CD4-positive, CD25-positive, alpha-beta regulatory T cell (primary cell): ENCODE data around the gene C1orf174. TPM values are rescaled to one million over a fixed set of nuclear protein-coding genes. Genes with fewer than 3 reads are reported as not detected.

Source experiments
- ATAC-seq, 2 donors: fragments of 150-1000 bp; cut with Tn5 transposase; one replicate each; pipeline ENCODE4 v1.10.0; 2021; ENCODE audit warnings: low read depth in 2 of 2, moderate number of reproducible peaks in 2 of 2, moderate library complexity in 1 of 2
- DNase-seq, 3 donors: peaks; one replicate each; pipeline versions ENCODE4 v3.0.0 to v3.0.0-alpha.2; 2012 to 2022; ENCODE audit warnings: mixed read lengths in 1 of 3
- H3K27ac ChIP-seq: one replicate; pipeline ENCODE4 v1.7.0; 2013; ENCODE audit warnings: mild to moderate bottlenecking, low read length; ENCODE audit not compliant: insufficient read depth, poor library complexity, severe bottlenecking
- H3K27me3 ChIP-seq: one replicate; pipeline ENCODE4 v1.7.0; 2013; ENCODE audit warnings: low read length; ENCODE audit not compliant: control insufficient read depth, insufficient read depth
- H3K36me3 ChIP-seq: one replicate; pipeline ENCODE4 v1.7.0; 2013; ENCODE audit warnings: mild to moderate bottlenecking, low read length, moderate library complexity; ENCODE audit not compliant: control insufficient read depth, insufficient read depth
- H3K4me1 ChIP-seq: 2 replicates; pipeline ENCODE4 v1.7.0; 2013; ENCODE audit warnings: mild to moderate bottlenecking, low read length; ENCODE audit not compliant: insufficient read depth, control insufficient read depth, poor library complexity, severe bottlenecking
- H3K4me3 ChIP-seq: one replicate; pipeline ENCODE4 v1.7.0; 2013; ENCODE audit warnings: low read depth, mild to moderate bottlenecking, low read length, moderate library complexity
- H3K9me3 ChIP-seq, 2 experiments: 1 replicate in 1 of 2; 2 replicates in 1 of 2; pipeline ENCODE4 v1.7.0; 2013; ENCODE audit warnings: low read length in 2 of 2, mild to moderate bottlenecking in 1 of 2, moderate library complexity in 1 of 2; ENCODE audit not compliant: control insufficient read depth in 2 of 2
- H3K27ac Mint-ChIP-seq, 3 donors: one replicate each; pipeline ENCODE4 v1.8.0; 2020 to 2022; ENCODE audit warnings: mild to moderate bottlenecking in 3 of 3, mixed read lengths in 3 of 3, moderate library complexity in 2 of 3
- H3K27me3 Mint-ChIP-seq: one replicate; pipeline ENCODE4 v1.8.0; 2022; ENCODE audit warnings: mild to moderate bottlenecking, mixed read lengths
- H3K36me3 Mint-ChIP-seq: one replicate; pipeline ENCODE4 v1.8.0; 2020; ENCODE audit warnings: mixed read lengths
- H3K4me1 Mint-ChIP-seq, 4 donors: one replicate each; pipeline ENCODE4 v1.8.0; 2020 to 2022; ENCODE audit warnings: mixed read lengths in 4 of 4, mild to moderate bottlenecking in 1 of 4
- H3K4me3 Mint-ChIP-seq, 4 donors: one replicate each; pipeline ENCODE4 v1.8.0; 2020 to 2022; ENCODE audit warnings: mild to moderate bottlenecking in 4 of 4, mixed read lengths in 4 of 4, moderate library complexity in 3 of 4
- H3K9me3 Mint-ChIP-seq, 7 donors: one replicate each; pipeline ENCODE4 v1.8.0; 2020 to 2022; ENCODE audit warnings: mixed read lengths in 7 of 7, mild to moderate bottlenecking in 3 of 7, moderate library complexity in 2 of 7
- polyA plus RNA-seq, 4 donors: library from polyadenylated mRNA; unstranded; fragments of 300-500 nt; fragmentation: Illumina TruSeq; gene quantifications; one replicate each; pipeline ENCODE4 v1.2.3, GENCODE V29; 2021
- total RNA-seq: library from RNA; stranded (reverse); gene quantifications from one replicate; pipeline ENCODE4 v1.2.3, GENCODE V29; 2022

C1orf174 gene
- total and polyA plus RNA-seq, 5 donors from 2014 or later = 15.4 to 33.3 (median 26.3) TPM

GRCh38 chr1:3869751-3870301, 30.2 kb downstream of the C1orf174 start:
- Histone ChIP-seq H3K27ac (no peak overlapping the region), H3K4me3 (no peak overlapping the region), H3K9me3 (no peaks in the 10 kb centered on the region), H3K27me3 (no peaks in the 10 kb centered on the region), H3K36me3 (peaks cover 44% of the 10 kb centered on the region), H3K4me1 (no peaks in the 10 kb centered on the region)
- Mint-ChIP-seq H3K36me3 (peaks cover 27% of the 10 kb centered on the region), H3K27me3 (no peaks in the 10 kb centered on the region), H3K27ac (no peak overlapping the region), H3K9me3 (no peaks in the 10 kb centered on the region), H3K4me1 (no peaks in the 10 kb centered on the region), H3K4me3 (no peak overlapping the region)
- no peak for ATAC-seq
- no peak for DNase-seq

DNA sequence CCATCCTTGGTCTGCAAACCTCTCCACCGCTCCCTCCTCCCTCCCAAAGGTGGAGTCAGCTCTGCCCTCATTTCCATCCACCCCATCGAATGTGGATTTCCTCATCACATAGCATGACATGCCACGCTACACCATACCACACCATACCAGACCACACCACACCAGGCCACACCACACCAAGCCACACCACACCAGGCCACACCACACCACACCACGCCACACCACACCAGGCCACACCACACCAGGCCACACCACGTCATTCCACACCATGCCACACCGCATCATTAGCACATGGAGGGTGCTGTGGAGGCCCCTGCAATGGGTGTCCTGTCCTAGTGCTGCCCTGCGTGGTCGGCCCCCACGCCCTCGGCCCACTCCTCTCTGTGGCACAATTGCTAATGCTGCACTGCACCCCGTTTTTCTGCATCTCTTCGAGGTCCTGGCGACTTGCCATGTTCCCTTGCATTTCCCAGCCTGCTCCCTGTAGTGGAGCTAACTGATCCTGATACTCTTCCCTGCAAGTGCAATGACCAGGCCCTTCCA, 31.5 kb downstream of the C1orf174 start:
- Mint-ChIP-seq H3K36me3 (peaks cover 25% of the 10 kb centered on the region), H3K4me1 (peaks cover 0 to 1% (median 0%) of the 10 kb centered on the region in 4 donors), H3K27me3 (no peaks in the 10 kb centered on the region), H3K4me3 (no peak overlapping the region), H3K9me3 (no peaks in the 10 kb centered on the region), H3K27ac (no peak overlapping the region)
- no peaks in the 10 kb centered on the region for H3K27me3 ChIP-seq
- H3K4me3 ChIP-seq = no peak overlapping the region
- H3K27ac ChIP-seq = no peak overlapping the region
- H3K36me3 ChIP-seq = peaks cover 35% of the 10 kb centered on the region
- H3K9me3 ChIP-seq = no peaks in the 10 kb centered on the region
- no peak for ATAC-seq
- no peaks in the 10 kb centered on the region for H3K4me1 ChIP-seq
- no peak for DNase-seq

- Histone ChIP-seq H3K4me3 (no peak overlapping the region), H3K27me3 (no peaks in the 10 kb centered on the region), H3K36me3 (peaks cover 22% of the 10 kb centered on the region), H3K9me3 (no peaks in the 10 kb centered on the region), H3K27ac (no peak overlapping the region), H3K4me1 (no peaks in the 10 kb centered on the region)
- Mint-ChIP-seq H3K4me1 (peaks cover 0 to 5% (median 3%) of the 10 kb centered on the region in 4 donors), H3K4me3 (no peak overlapping the region), H3K9me3 (no peaks in the 10 kb centered on the region), H3K27ac (no peak overlapping the region), H3K36me3 (peaks cover 25% of the 10 kb centered on the region), H3K27me3 (no peaks in the 10 kb centered on the region)
- ATAC-seq (no peak), DNase-seq (no peak)
These were observed 34.4 kb downstream of the C1orf174 start for GRCh38 chr1:3865606-3866160.

GRCh38 chr1:3864884-3865283, 35.2 kb downstream of the C1orf174 start:
- Histone ChIP-seq H3K27me3 (no peaks in the 10 kb centered on the region), H3K9me3 (no peaks in the 10 kb centered on the region), H3K4me1 (no peaks in the 10 kb centered on the region), H3K4me3 (no peak overlapping the region), H3K36me3 (peaks cover 22% of the 10 kb centered on the region), H3K27ac (no peak overlapping the region)
- ATAC-seq (no peak), DNase-seq (no peak)
- Mint-ChIP-seq H3K36me3 (peaks cover 21% of the 10 kb centered on the region), H3K9me3 (peaks cover 0 to 1% (median 0%) of the 10 kb centered on the region in 7 donors), H3K27me3 (no peaks in the 10 kb centered on the region), H3K4me1 (peaks cover 0 to 10% (median 4%) of the 10 kb centered on the region in 4 donors), H3K27ac (no peak overlapping the region), H3K4me3 (no peak overlapping the region)

DNA sequence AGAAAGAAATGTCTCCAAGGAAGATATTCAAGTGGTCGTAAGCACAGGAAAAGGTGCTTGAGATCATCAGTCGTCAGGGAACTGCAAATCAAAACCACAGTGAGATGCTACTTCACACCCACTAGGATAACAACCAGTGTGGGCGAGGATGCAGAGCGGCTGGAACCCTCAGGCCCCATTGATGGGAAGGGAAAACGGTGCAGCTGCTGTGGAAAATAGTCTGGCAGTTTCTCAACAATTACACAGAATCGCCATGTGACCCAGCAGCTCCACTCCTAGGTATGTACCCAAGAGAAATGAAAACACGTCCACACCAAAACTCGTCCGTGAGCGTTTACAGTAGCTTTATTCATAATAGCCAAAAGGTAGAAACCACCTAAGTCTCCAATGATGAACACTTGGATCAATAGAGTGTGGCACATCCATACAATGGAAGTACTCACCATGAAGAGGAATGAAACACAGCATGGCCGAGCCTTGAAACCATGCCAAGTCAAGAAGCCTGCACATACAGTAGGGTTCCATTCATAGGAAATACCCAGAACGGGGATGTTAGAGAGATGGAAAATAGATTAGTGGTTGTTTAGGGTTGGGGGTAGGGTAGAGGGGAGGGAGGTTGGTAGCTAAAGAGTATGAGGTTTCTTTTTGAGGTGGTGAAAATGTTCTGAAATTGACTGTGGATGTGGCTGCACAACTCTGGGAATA, 36.7 kb downstream of the C1orf174 start:
- Histone ChIP-seq H3K9me3 (no peaks in the 10 kb centered on the region), H3K36me3 (peaks cover 19% of the 10 kb centered on the region), H3K4me3 (no peak overlapping the region), H3K27ac (no peak overlapping the region), H3K4me1 (peaks cover 9% of the 10 kb centered on the region), H3K27me3 (no peaks in the 10 kb centered on the region)
- Mint-ChIP-seq H3K4me1 (peaks cover 5 to 22% (median 11%) of the 10 kb centered on the region in 4 donors), H3K9me3 (peaks cover 0 to 2% (median 0%) of the 10 kb centered on the region in 7 donors), H3K4me3 (no peak overlapping the region), H3K36me3 (peaks cover 21% of the 10 kb centered on the region), H3K27me3 (no peaks in the 10 kb centered on the region), H3K27ac (no peak overlapping the region)
- DNase-seq (no peak), ATAC-seq (no peak)

DNA sequence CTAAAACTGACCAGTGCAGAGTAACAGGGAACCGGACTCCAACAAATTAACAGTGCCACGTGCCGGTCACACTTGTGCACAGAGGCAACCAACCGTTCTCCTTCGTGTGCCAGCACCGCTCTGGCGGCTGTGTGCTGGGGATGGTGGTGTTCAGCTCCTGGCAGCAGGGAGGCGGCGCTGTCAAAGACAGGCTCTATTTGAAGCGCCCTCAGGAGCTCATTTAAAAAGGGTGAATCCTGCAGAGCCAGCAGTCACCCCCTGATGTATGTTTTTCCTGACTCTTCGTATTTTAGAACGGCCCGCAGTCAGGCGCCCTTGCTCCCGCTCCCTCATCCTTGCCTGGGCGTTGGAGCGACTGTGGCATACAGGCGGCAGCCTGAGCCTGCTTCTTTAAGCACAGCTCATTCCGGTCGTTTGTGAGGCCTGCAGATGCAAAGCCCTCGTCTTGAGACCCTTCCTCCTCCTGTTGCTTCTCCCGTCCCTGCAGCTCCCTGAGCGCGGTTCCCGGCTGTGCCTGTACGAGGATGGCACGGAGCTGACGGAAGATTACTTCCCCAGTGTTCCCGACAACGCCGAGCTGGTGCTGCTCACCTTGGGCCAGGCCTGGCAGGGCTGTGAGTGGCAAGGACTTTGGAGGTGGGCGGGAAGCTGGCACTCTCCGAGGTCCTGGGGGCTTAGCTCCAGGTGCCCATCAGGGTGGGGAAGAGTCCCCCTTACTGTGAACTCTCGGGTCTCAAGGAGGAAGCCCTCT, 41.7 kb downstream of the C1orf174 start:
- no peaks in the 10 kb centered on the region for H3K27me3 Mint-ChIP-seq
- peaks cover 4% of the 10 kb centered on the region for H3K36me3 ChIP-seq
- peak overlapping the region; percentile 70 to 99 (median 98) for H3K4me3 Mint-ChIP-seq
- DNase-seq (peak in 1 of 3 donors; percentile 4), ATAC-seq (no peak)
- no peaks in the 10 kb centered on the region for H3K27me3 ChIP-seq
- peaks cover 28% of the 10 kb centered on the region for H3K4me1 ChIP-seq
- peak overlapping the region in 2 of 3 donors; percentile 62 to 83 for H3K27ac Mint-ChIP-seq
- H3K27ac ChIP-seq = no peak overlapping the region
- peak overlapping the region; percentile 19 for H3K4me3 ChIP-seq
- peaks cover 6 to 52% (median 26%) of the 10 kb centered on the region in 4 donors for H3K4me1 Mint-ChIP-seq
- H3K36me3 Mint-ChIP-seq = peaks cover 9% of the 10 kb centered on the region
- peaks cover 0 to 2% (median 0%) of the 10 kb centered on the region in 7 donors for H3K9me3 Mint-ChIP-seq
- H3K9me3 ChIP-seq = no peaks in the 10 kb centered on the region

- H3K4me3 Mint-ChIP-seq = peak overlapping the region; percentile 70 to 99 (median 98)
- H3K27me3 Mint-ChIP-seq = no peaks in the 10 kb centered on the region
- H3K27ac ChIP-seq = peak overlapping the region; percentile 78
- ATAC-seq = no peak
- peak overlapping the region; percentile 19 for H3K4me3 ChIP-seq
- H3K36me3 Mint-ChIP-seq = peaks cover 7% of the 10 kb centered on the region
- H3K9me3 Mint-ChIP-seq = peaks cover 0 to 2% (median 0%) of the 10 kb centered on the region in 7 donors
- peaks cover 28% of the 10 kb centered on the region for H3K4me1 ChIP-seq
- H3K9me3 ChIP-seq = no peaks in the 10 kb centered on the region
- H3K36me3 ChIP-seq = peaks cover 4% of the 10 kb centered on the region
- H3K27me3 ChIP-seq = no peaks in the 10 kb centered on the region
- H3K4me1 Mint-ChIP-seq = peaks cover 13 to 55% (median 25%) of the 10 kb centered on the region in 4 donors
- DNase-seq = no peak
- peak overlapping the region in 1 of 3 donors; percentile 91 for H3K27ac Mint-ChIP-seq
These were observed 42.3 kb downstream of the C1orf174 start for GRCh38 chr1:3857791-3858129.
